NCI-H146 (cell line): ENCODE measurements around the gene ARHGAP42.

ENCODE experiments used
- DNase-seq: peaks from one replicate; lab custom pipeline; 2025; lab: John Stamatoyannopoulos, UW

The ARHGAP42 gene

GRCh38 chr11:100801225-100801999 is 114.3 kb downstream of the ARHGAP42 start:
- no peak for DNase-seq

GRCh38 chr11:100805506-100806199 is 118.6 kb downstream of the ARHGAP42 start:
- DNase-seq, result no peak

GRCh38 chr11:100806296-100806695 is 119.2 kb downstream of the ARHGAP42 start:
- no peak for DNase-seq

- no peak for DNase-seq
Measured at GRCh38 chr11:100808904-100809491, 121.9 kb downstream of the ARHGAP42 start.

- DNase-seq, result no peak
Measured at GRCh38 chr11:100810146-100810545, 123.1 kb downstream of the ARHGAP42 start.

- no peak for DNase-seq
Measured at GRCh38 chr11:100810666-100811065, 123.6 kb downstream of the ARHGAP42 start.

- no peak for DNase-seq
Measured at GRCh38 chr11:100812517-100812916, 125.4 kb downstream of the ARHGAP42 start.

GRCh38 chr11:100815787-100816330 is 128.8 kb downstream of the ARHGAP42 start:
- no peak for DNase-seq

- no peak for DNase-seq
Measured at GRCh38 chr11:100816823-100817222, 129.7 kb downstream of the ARHGAP42 start.

- DNase-seq, result no peak
Measured at GRCh38 chr11:100817620-100818019, 130.5 kb downstream of the ARHGAP42 start.

GRCh38 chr11:100820621-100821020 is 133.5 kb downstream of the ARHGAP42 start:
- DNase-seq, result no peak

GRCh38 chr11:100821198-100821597 is 134.1 kb downstream of the ARHGAP42 start:
- DNase-seq, result no peak

- no peak for DNase-seq
Measured at GRCh38 chr11:100823360-100823759, 136.3 kb downstream of the ARHGAP42 start.

GRCh38 chr11:100824041-100824809 is 137.1 kb downstream of the ARHGAP42 start:
- no peak for DNase-seq

GRCh38 chr11:100825626-100826025 is 138.5 kb downstream of the ARHGAP42 start:
- no peak for DNase-seq

GRCh38 chr11:100827934-100828661 is 141.0 kb downstream of the ARHGAP42 start:
- peak; percentile 49 for DNase-seq

GRCh38 chr11:100830274-100830673 is 143.2 kb downstream of the ARHGAP42 start:
- no peak for DNase-seq

- no peak for DNase-seq
Measured at GRCh38 chr11:100830978-100831732, 144.1 kb downstream of the ARHGAP42 start.

GRCh38 chr11:100831929-100832494 is 144.9 kb downstream of the ARHGAP42 start:
- DNase-seq, result no peak

- DNase-seq, result no peak
Measured at GRCh38 chr11:100832829-100833228, 145.7 kb downstream of the ARHGAP42 start.
